GM12891 (cell line): ENCODE results near the gene LAD1.

Experiments used
- DNase-seq: peaks from one replicate; pipeline ENCODE4 v3.0.0; 2011; ENCODE audit warnings: low spot score; ENCODE audit not compliant: insufficient read length
- FAIRE-seq: peaks from 2 replicates; lab custom pipeline; 2011; peaks lifted over from hg19 to GRCh38; lab: Jason Lieb, UNC
- PAX5 ChIP-seq: IDR thresholded peaks from 2 replicates; pipeline ENCODE4 v1.6.1; 2011; ENCODE audit warnings: low read length, moderate library complexity, mild to moderate bottlenecking; ENCODE audit not compliant: insufficient read depth, severe bottlenecking
- POLR2A ChIP-seq: IDR thresholded peaks from 2 replicates; pipeline ENCODE4 v1.6.1; 2011; ENCODE audit warnings: low read depth, low read length, control low read depth
- POLR2AphosphoS5 ChIP-seq: IDR thresholded peaks from 2 replicates; pipeline ENCODE4 v1.6.1; 2011; ENCODE audit warnings: low read depth, low read length, control low read depth
- POU2F2 ChIP-seq: IDR thresholded peaks from 2 replicates; pipeline ENCODE4 v1.6.1; 2011; ENCODE audit warnings: low read depth, mild to moderate bottlenecking, control low read depth, low read length, moderate library complexity
- SPI1 ChIP-seq: IDR thresholded peaks from 2 replicates; pipeline ENCODE4 v1.6.1; 2011; ENCODE audit warnings: low read depth, low read length, control low read depth
- TAF1 ChIP-seq: IDR thresholded peaks from 2 replicates; pipeline ENCODE4 v1.6.1; 2011; ENCODE audit warnings: low read depth, low read length, control low read depth

Gene LAD1

DNA sequence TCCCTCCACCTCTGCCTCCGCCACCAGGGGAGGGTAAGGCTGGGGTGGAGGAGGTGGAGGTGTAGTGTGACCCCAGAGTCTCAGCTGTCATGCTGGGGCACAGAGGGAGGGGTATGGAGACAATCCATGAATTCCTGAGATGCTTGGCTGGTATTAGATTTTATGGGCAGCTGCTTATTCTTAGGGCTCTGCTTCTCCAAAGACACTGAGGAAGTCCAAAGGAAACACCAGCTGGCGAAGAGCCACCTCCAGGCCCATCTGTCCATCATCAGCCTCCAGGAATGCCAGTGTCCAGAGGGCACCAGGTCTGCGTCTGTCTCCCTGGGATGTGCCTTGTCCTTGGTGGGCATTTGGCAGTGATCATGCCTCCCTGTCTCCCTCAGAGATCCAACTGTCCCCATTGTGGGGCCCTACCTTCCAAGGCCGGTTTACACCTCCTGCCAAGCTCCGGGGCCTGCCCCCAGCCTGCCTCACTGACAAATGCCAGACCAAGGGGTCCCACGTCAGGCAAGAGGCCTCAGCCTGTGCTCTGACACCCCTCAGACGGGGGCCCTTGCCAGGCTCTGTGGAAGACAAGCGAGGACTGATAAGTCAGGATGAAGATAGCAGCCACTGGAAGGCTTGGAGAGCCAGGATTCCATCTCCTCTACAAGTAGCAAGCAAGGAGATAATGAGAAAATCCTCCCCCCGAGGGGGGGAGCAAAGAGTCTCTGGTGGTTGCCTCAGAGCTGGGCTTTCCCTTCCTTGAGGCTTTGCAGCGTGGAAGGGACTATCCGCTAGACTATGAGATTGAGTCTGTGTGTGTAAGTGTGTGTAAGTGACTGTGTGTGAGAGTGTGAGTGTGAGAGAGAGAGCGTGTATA, 20.9 kb upstream of the LAD1 start:
- FAIRE-seq (peak; percentile 23), DNase-seq (no peak)
- TF ChIP-seq SPI1 (no peak), TAF1 (no peak)

DNA sequence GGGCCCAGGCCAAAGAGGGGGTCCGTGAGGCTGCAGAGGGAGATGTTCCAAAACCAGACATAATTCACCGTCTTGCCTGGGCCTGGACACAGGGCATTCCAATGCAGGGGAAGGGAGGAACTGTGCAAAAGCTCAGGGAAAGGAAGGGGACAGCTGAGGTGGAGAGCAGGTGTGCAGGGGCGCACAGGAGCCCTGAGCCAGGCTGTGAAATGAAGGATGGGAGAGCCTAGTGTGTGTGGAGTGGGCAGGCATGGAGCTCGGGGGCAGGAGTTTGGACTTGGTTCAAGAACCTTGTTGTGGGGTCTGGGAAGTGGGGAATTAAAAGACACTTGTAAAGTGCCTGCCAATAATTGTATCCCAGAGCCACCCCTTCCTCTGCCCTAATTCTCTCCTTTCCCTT, 20.1 kb upstream of the LAD1 start:
- DNase-seq (no peak), FAIRE-seq (no peak)
- TF ChIP-seq POU2F2 (no peak), POLR2A (no peak), SPI1 (no peak)

DNA sequence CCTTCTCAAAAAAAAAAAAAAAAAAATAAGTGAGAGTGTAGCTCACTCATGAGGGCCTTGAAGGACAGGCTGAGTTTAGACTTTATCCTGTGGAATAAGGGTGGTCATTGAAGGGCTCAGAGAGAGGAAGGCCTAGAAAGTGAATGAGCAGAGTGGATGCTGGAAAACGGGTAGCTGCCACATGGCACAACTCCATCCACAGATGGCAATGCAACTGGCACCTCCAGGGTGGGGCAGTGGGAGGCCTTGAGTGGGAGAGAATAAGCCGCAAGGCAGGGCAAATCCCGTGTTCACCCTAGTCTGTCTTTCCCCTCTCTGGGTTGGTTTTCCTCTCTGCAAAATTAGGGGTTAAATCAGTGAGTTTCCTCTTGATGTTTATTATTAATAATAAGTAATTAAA, 19.3 kb upstream of the LAD1 start:
- DNase-seq: no peak
- no peak for TF ChIP-seq TAF1
- TF ChIP-seq POLR2A: no peak
- TF ChIP-seq SPI1: no peak
- TF ChIP-seq POLR2AphosphoS5: no peak
- TF ChIP-seq PAX5: no peak
- TF ChIP-seq POU2F2: no peak
- FAIRE-seq: no peak

DNA sequence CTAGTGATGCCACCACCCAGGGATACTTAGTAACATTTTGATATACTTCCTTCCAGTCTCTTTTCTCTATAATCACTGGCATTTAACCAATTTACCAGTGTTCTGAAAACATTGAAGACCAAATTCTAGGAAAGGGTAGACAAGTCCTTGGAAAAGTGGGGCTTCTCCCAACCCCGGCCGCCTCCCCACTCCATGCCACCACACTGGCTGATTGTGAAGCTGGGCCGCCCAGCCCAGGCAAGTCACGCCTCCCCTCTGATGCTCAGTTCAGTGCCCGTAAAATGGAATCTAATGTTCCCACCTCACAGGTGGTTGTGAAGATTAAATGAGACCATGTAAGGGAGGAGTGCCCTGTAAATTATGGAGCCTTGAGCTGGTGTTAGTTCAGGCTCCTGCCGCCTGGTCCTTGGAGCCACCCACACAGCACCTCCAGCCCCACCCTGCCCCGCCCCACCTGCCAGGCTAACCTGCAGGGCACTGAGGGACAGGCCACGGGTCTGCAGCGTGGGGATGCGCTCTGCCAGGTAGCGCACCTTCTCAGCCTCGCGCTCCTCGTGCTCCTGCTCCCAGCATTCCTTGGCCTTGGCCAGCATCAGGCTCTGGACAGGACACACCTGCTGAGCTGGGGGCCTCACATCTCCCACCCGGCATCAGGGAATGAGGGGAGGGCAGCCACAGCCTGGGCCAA, 15.1 kb upstream of the LAD1 start:
- no peak for TF ChIP-seq POU2F2
- no peak for TF ChIP-seq POLR2AphosphoS5
- TF ChIP-seq POLR2A: no peak
- no peak for TF ChIP-seq SPI1
- TF ChIP-seq TAF1: no peak
- no peak for TF ChIP-seq PAX5
- DNase-seq: no peak
- no peak for FAIRE-seq

DNA sequence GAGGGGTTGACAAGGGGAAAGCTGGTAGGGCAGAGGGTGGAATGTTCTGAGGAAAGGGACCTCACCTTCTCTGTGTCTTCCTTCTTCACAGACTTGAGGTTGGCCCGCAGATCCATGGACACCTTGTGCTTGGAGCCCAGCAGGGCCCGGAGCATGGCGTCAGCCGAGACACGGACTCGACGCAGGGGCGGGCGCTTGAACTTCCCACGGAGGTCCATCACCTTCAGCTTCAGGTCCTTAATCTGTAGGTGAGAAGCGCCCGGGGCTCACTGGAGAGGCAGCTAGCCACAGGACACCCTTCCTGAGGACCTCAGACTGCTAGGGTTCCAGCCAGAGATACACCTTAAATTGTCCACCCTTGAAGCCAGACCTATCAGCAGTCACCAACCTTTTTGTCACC, 12.2 kb upstream of the LAD1 start:
- no peak for FAIRE-seq
- DNase-seq: no peak
- TF ChIP-seq TAF1: no peak

DNA sequence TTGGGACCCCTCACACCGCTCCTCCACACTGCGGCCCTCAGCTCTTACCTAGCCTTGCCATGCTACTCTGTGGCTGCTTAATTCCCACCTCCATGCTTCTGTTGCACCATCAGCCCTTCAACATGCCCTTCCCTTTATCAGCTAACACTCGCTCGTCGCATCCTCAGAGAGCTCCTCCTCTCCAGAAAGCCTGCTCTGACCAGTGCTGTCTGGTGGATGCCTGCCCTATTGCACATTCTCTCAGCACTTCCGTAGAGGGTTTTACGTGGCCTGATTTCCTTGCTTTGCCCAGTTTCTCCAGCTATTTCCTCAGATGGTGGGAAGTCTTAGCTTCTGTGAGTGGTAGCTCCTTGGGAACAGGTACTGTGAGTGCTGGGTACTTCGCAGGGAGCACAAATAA, 10.3 kb upstream of the LAD1 start:
- DNase-seq (no peak), FAIRE-seq (no peak)
- TF ChIP-seq POU2F2 (no peak), TAF1 (no peak), POLR2A (no peak), PAX5 (no peak), POLR2AphosphoS5 (no peak), SPI1 (no peak)

DNA sequence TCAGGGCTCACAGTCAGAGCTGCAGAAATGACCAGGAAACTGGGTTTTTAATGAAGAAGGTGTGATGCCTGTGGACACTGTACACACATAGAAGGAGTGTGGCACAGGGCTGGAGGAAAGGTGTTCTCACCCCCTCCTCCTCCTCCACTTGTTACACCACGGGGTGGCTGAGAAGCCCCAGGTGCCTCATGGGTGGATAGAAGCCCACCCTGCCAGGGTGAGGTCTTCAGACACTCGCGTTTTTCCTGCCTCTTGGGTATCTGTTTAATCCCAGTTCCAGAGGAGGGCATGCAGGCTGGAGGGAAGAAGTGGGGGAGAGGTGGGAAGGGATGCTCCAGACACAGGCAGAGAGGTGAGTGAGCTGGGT, 9.7 kb upstream of the LAD1 start:
- FAIRE-seq (no peak), DNase-seq (no peak)
- TF ChIP-seq POLR2A (no peak), POLR2AphosphoS5 (no peak), TAF1 (no peak), SPI1 (no peak), POU2F2 (no peak), PAX5 (no peak)

DNA sequence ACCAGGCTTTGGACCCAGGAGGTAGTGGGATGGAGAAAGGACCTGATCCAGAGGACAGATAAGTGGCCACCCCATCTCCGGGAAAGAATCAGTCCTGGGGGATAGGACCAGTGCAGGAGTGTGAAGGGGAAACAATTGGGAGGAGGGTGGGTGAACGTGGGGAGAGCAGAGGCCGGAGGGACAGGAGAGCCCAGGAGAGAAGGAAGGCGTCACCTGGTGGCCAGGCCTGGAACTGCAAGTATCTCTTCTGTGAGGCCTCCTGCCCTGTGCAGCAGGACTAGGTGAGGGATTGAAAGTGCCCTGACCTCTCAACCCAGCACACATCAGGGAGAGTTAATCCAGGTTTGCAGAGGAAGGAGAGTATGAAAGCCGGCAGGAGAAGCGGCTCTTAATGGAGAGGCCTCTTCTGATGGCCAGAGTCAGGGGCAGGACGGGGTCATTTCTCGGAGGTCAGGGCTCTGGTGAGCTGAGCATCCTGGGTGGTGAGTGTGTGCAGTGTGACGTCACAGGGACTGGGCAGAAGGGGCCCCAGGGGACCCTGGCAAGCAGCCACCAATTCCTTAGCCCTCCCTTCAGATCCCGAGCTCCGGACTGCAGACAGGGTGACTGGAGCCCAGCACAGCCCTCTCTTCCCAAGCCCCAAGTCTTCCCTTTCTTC, 9.2 kb upstream of the LAD1 start:
- TF ChIP-seq POLR2AphosphoS5 (no peak), POU2F2 (no peak)

DNA sequence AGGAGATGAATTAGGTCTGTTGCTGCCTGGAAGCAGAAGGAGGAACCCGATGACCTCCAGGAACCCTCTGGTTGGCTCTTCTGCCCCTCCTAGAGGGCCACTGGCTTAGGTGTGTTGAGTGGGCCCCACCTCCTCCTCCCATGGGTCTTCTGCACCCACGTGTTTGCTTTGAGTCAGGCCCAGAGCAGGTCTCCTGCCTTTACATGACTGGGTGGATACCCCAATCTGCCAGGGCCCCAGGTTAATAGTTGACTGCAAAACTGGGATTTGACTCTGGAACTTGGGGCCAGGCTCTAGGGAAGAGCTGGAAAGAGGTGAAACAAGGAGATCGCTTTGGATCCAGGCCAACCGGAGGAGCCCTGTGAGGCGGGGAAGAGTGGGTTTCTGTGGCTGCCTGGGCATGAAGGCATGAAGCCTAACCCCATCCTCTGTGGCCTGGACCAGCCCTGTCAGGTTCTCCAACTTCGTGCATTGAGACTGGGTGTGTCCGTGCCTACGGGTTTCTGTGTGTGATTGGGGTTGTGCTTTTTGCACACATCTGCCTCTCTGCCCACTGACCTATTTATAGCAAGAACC, 7.8 kb upstream of the LAD1 start:
- no peak for DNase-seq
- peak; percentile 13 for FAIRE-seq
- TF ChIP-seq POLR2A: no peak
- TF ChIP-seq SPI1: no peak
- TF ChIP-seq PAX5: no peak
- TF ChIP-seq POLR2AphosphoS5: no peak
- TF ChIP-seq POU2F2: no peak
- no peak for TF ChIP-seq TAF1

More for the DNA sequence above, 9.2 kb upstream of the LAD1 start:
- FAIRE-seq: peak; percentile 78
- DNase-seq: peak; percentile 76

DNA sequence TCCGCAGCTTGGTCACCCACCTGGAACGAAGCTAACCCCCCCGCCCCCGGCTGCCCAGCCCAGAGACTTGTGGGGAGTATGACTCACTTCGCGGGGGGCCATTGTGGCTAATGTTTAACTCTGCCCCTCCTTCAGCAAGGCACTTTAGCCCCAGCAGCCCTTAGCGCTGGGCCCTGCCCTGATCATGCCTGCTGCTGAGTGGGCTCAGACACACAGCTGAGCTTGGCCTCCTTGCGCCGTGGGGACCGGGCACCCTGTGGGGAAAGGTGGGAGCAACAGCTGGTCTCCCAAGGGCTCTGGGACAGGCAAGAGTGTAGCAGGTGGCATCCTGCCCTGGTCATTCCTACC, 6.3 kb upstream of the LAD1 start:
- FAIRE-seq (no peak), DNase-seq (no peak)
- no peak for TF ChIP-seq TAF1
- peak; percentile 49 for TF ChIP-seq PAX5
